ENCODE results near the gene THTPA. TPM values are rescaled to one million over a fixed set of nuclear protein-coding genes. Genes with fewer than 3 reads are reported as not detected.

Gene THTPA
- total and polyA plus RNA-seq, 2 of the 4 experiments (the other 2 are of a cell fraction), result 5.0 to 9.2 TPM

GRCh38 chr14:23602181-23603095 is 46.4 kb downstream of the THTPA start:
- no peak overlapping the region for H3K14ac ChIP-seq (replicated peaks; ENCODE audit: low read depth, low read length)
- H4K8ac ChIP-seq (ENCODE audit: low read depth in 2 of 2, low read length in 2 of 2), result no peak overlapping the region
- no peaks in the 10 kb centered on the region for H3K79me1 ChIP-seq (ENCODE audit: low read depth in 1 of 2, low read length in 2 of 2)
- no peak overlapping the region for H2BK20ac ChIP-seq (ENCODE audit: low read depth, low read length)
- DNase-seq (no peak), ATAC-seq (ENCODE audit: low read depth) (no peak)
- H3K4ac ChIP-seq (ENCODE audit: low read depth, low read length), result no peak overlapping the region
- TF ChIP-seq, protein P1, sequence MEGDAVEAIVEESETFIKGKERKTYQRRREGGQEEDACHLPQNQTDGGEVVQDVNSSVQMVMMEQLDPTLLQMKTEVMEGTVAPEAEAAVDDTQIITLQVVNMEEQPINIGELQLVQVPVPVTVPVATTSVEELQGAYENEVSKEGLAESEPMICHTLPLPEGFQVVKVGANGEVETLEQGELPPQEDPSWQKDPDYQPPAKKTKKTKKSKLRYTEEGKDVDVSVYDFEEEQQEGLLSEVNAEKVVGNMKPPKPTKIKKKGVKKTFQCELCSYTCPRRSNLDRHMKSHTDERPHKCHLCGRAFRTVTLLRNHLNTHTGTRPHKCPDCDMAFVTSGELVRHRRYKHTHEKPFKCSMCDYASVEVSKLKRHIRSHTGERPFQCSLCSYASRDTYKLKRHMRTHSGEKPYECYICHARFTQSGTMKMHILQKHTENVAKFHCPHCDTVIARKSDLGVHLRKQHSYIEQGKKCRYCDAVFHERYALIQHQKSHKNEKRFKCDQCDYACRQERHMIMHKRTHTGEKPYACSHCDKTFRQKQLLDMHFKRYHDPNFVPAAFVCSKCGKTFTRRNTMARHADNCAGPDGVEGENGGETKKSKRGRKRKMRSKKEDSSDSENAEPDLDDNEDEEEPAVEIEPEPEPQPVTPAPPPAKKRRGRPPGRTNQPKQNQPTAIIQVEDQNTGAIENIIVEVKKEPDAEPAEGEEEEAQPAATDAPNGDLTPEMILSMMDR (conservative IDR thresholded peaks at IDR 0.05; ENCODE audit: low read depth, low read length), result no peak
- TF ChIP-seq, protein P2, sequence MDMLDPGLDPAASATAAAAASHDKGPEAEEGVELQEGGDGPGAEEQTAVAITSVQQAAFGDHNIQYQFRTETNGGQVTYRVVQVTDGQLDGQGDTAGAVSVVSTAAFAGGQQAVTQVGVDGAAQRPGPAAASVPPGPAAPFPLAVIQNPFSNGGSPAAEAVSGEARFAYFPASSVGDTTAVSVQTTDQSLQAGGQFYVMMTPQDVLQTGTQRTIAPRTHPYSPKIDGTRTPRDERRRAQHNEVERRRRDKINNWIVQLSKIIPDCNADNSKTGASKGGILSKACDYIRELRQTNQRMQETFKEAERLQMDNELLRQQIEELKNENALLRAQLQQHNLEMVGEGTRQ (IDR thresholded peaks at IDR 0.05; ENCODE audit: low read depth, low read length), result no peak
- no peak for TF ChIP-seq CEBPB (IDR thresholded peaks at IDR 0.05; ENCODE audit: low read depth, low read length)
- TF ChIP-seq MXI1 (IDR thresholded peaks at IDR 0.05; ENCODE audit: borderline replicate concordance, low read depth, low read length), result no peak
- TF ChIP-seq CHD1 (IDR thresholded peaks at IDR 0.05; ENCODE audit: low read depth, low read length), result no peak
- H2BK5ac ChIP-seq (ENCODE audit: low read depth, low read length, poor library complexity, severe bottlenecking), result no peak overlapping the region
- no peak overlapping the region for H3K4me2 ChIP-seq (ENCODE audit: low read depth, low read length)
- no peaks in the 10 kb centered on the region for H3K4me1 ChIP-seq (ENCODE audit: control insufficient read depth, insufficient read depth, low read length)
- no peaks in the 10 kb centered on the region for H3K9me3 ChIP-seq (ENCODE audit: control insufficient read depth, insufficient read depth, low read length)
- no peak overlapping the region for H3K4me3 ChIP-seq (ENCODE audit: insufficient read depth, low read depth, low read length)
- POLR2A ChIA-PET (ENCODE audit: unreplicated experiment), result no interaction called here
- H3K9me1 ChIP-seq (ENCODE audit: insufficient read depth, low read length), result no peaks in the 10 kb centered on the region
- intact Hi-C loops (cut with micrococcal nuclease), result no loop called here
- H4K20me1 ChIP-seq (ENCODE audit: insufficient read depth, low read length), result no peaks in the 10 kb centered on the region
- H2AFZ ChIP-seq (replicated peaks; ENCODE audit: low read length, poor library complexity), result no peak overlapping the region
- in situ Hi-C loops (cut with MboI; ENCODE audit: low sequenced_read_pairs), result no loop called here
- CTCF ChIA-PET, result no interaction called here
- H2BK15ac ChIP-seq (ENCODE audit: low read depth, low read length), result no peak overlapping the region
- H3K9ac ChIP-seq (ENCODE audit: low read depth, low read length), result no peak overlapping the region
- no peak overlapping the region for H3K18ac ChIP-seq (ENCODE audit: low read depth, low read length)
- H3K23ac ChIP-seq (ENCODE audit: low read depth, low read length), result no peak overlapping the region
- H2AK5ac ChIP-seq (ENCODE audit: low read depth, low read length), result no peak overlapping the region
- H4K91ac ChIP-seq (ENCODE audit: insufficient read depth, low read depth, low read length), result no peak overlapping the region
- no peak overlapping the region for H4K5ac ChIP-seq (ENCODE audit: low read depth, low read length)
- no peak overlapping the region for H2AK9ac ChIP-seq (replicated peaks; ENCODE audit: low read depth, low read length, poor library complexity)
- dilution Hi-C loops (cut with HindIII; ENCODE audit: low sequenced_read_pairs, unreplicated experiment), result no loop called here
- H3K36me3 ChIP-seq (ENCODE audit: control insufficient read depth, insufficient read depth, low read length), result no peaks in the 10 kb centered on the region
- BruUV-seq (replicated peaks), result no TSS peak
- no peak overlapping the region for H3K56ac ChIP-seq (ENCODE audit: extremely low read depth, insufficient read depth, low read length)
- H3K27me3 ChIP-seq (ENCODE audit: control insufficient read depth, insufficient read depth, low read length), result peaks cover 1% of the 10 kb centered on the region; the same call in 1 of the 2 replicates
- no peak overlapping the region for H2BK120ac ChIP-seq (ENCODE audit: low read depth, low read length)
- no peak overlapping the region for H3K27ac ChIP-seq (ENCODE audit: insufficient read depth, low read length)
- 58% methylated on average over 8 of the region's 12 CpGs; no CpG with 5 or more reads in 1 of the 2 experiments for WGBS, 2 experiments (ENCODE audit: extremely low coverage in 2 of 2, insufficient read length in 1 of 2)

Data from IMR-90 (cell line).